GM10847 (cell line): Measurements from ENCODE around the gene DHX32.
"Not testable (repeated sequence)": the region's sequence is repeated elsewhere in the genome, so short reads cannot be mapped to it uniquely, and the experiment has no call there.

Source experiments
- POLR2A ChIP-seq: IDR thresholded peaks from 2 replicates; pipeline ENCODE4 v1.6.1; 2011; ENCODE audit not compliant: insufficient read length; ENCODE audit errors: extremely low read depth

Gene DHX32, protein sequence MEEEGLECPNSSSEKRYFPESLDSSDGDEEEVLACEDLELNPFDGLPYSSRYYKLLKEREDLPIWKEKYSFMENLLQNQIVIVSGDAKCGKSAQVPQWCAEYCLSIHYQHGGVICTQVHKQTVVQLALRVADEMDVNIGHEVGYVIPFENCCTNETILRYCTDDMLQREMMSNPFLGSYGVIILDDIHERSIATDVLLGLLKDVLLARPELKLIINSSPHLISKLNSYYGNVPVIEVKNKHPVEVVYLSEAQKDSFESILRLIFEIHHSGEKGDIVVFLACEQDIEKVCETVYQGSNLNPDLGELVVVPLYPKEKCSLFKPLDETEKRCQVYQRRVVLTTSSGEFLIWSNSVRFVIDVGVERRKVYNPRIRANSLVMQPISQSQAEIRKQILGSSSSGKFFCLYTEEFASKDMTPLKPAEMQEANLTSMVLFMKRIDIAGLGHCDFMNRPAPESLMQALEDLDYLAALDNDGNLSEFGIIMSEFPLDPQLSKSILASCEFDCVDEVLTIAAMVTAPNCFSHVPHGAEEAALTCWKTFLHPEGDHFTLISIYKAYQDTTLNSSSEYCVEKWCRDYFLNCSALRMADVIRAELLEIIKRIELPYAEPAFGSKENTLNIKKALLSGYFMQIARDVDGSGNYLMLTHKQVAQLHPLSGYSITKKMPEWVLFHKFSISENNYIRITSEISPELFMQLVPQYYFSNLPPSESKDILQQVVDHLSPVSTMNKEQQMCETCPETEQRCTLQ

DNA sequence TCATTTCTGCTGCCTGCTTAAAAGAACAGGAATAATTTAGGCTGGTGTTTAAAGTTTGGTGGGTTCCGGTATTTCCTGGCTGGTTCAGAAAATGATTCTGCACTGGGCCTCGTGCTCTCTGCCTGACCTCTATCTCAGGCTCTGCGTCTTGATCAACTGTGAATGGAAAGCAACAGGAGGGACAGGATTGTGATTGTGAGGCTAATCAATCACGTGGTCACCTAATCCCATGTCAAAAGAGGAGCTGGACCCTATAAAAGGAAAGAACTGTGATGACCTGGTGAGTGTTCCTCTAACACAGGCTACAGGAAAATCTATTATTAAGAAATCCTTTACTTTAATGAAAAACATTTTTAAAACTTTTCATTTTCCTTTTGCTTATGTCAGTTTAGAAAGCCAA is at the start of gene DHX32:
Gene DHX32, minus strand, starts transcription at position 101 of the 400 bp plus-strand sequence. CDS start 468 bp downstream, outside the sequence.
- no peak for TF ChIP-seq POLR2A

DNA sequence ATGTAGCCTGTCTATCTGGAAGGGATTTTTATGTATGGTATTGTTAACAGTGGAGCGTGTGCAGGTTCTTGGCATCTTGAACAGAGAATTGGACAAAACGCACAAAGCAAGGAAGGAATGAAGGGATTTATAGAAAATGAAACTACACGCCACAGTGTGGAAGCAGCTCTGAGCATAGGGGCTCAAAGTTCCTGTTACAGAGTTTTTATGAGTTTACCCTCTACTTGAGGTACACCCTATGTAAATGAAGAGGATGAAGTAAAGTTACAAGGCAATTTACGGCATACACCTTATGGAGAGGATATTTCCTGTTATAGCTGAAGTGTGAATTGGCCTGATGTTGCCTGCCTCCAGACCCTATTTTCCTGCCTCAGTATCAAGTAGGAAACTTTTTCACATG is 48.5 kb upstream of the DHX32 start:
- no peak for TF ChIP-seq POLR2A

- no peak for TF ChIP-seq POLR2A
These were observed 48.0 kb upstream of the DHX32 start for GRCh38 chr10:125928928-125929585.

- no peak for TF ChIP-seq POLR2A
These were observed 45.2 kb upstream of the DHX32 start for GRCh38 chr10:125926247-125926646.

DNA sequence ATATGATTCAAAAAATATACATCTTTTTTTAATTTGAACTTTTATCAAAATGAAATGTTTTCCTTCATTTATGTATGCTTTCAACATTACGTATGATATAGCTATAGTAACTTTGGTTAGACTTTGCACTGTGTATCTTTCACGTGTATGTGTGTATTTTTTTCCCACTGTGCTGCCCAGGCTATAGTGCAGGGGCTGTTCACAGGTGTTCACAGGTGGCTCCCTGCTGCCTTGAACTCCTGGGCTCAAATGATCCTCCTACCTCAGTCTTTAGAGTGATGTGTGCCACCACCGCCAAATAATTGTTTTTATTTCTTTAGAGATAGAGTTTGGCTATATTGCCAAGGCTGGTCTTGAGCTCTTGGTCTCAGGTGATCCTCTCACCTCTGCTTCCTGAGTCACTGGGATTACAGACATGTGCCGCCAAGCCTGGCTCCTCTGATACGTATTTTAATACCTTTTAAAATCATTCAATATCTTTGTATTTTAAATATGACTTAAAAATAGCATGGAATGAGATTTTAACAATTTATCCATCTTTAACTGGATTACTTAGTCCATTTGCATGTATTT is 44.3 kb upstream of the DHX32 start:
- no peak for TF ChIP-seq POLR2A

DNA sequence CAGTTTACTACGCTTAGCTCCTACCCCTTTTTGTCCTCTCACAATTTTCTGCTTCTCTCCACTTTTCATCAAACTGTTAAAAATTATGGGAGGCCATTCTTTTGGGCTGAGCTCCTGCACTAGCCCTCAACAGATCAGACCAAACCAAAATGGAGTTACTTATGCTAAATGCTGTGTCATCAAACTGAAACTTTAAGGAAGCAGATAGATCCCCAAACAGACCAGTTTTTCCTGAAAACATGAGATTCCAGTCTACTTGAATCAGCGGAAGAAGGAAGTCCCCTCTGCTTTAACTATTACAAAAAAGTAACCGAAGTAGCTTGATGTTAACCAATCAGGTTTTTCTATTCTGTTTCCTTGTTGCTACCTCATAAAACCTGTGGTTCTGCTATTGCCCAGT is 35.9 kb upstream of the DHX32 start:
- no peak for TF ChIP-seq POLR2A

DNA sequence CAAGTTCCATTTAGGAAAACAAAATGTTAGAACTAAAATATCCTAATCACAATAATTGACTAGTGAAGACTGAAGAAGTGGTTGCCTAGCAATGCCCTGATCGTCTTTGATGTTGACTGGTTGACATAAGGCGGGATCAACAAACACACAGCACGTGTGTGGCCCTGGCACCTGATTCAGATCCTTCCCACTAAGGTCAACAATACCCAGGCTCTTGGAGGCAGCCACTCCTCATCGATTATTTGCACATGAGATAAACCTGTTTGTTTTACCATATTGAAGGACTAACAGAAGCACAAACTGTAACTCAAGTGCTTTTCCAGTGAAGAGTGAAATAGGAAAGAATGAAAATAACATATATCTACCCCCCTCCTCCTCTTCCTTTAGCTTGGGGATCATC is 30.9 kb upstream of the DHX32 start:
- no peak for TF ChIP-seq POLR2A

DNA sequence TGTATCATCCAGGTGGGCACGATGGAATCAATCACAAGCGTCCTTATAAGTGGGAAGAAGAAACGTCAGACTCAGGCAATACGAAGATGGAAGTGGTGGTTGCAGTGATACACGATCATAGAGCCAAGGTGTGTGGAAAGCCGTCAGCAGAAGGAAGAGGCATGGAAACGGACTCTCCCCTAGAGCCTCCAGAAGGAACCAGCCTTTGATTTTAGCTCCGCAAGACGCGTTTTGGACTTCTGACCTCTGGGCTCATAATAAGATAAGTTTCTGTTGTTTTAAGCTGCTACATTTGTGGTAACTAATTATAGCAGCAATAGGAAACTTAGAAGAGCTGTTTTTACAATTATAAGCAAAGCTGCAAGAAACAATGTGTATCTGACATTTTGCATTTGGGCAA is 30.1 kb upstream of the DHX32 start:
- no peak for TF ChIP-seq POLR2A

GRCh38 chr10:125896088-125896934 is 15.2 kb upstream of the DHX32 start, which contains the start of gene FANK1:
FANK1 (plus strand) TSS chr10:125896564; CDS start chr10:125896643, 79 bp downstream.
- TF ChIP-seq POLR2A: not testable (repeated sequence)

DNA sequence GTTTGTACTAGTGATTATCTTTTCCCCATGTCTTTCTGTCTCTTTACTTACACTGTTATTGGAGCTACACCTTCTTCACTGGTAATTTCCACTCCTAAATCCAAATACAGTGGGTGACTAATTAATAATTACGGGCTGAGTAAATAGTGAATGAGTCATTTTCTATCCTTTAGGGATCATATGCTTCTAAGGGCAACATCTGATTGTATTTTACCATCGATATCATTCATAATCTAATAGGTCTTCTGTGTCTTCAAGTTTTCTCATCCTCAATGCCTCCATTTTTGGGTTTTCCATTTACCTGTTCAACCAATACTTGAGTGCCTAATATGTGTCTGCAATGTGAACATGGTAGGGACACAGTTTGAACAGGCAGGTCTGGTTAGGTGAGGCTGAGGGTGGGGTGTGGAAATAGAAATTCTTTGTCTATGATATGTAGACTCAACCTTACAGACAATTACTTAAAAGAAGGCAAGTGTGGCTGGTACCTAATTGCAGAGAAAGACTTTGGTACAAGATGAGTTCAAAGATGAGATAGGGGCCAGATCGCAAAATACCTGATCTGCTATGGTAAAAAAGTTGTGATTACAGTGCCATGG is 5.9 kb upstream of the DHX32 start:
- no peak for TF ChIP-seq POLR2A

- TF ChIP-seq POLR2A: no peak
These were observed 2.1 kb upstream of the DHX32 start for GRCh38 chr10:125883211-125883610.

GRCh38 chr10:125882596-125882995 is 1.5 kb upstream of the DHX32 start:
- no peak for TF ChIP-seq POLR2A

DNA sequence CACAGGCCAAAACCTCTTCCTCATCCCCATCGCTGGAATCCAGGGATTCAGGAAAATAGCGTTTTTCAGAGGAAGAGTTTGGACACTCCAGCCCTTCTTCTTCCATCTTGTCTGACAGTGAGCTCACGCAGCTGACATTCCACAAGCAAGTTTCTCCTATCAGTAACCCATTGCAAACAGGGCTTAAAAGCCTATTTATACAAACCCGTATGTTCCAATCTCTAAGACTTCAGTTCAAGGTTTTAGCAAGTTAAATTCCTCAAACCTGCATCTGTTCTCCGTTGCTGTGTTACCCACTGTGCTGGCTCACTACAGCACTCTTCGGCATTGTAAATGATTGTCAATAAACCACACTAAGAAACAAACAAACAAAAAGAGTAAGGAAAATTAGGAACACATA is 373 bp downstream of the DHX32 start:
- no peak for TF ChIP-seq POLR2A
